ENCODE data around the gene EPN1. TPM values are rescaled to one million over a fixed set of nuclear protein-coding genes. Genes with fewer than 3 reads are reported as not detected.

EPN1 gene
- total RNA-seq, 4 donors from 2014 or later: 121 to 242 (median 185) TPM

DNA sequence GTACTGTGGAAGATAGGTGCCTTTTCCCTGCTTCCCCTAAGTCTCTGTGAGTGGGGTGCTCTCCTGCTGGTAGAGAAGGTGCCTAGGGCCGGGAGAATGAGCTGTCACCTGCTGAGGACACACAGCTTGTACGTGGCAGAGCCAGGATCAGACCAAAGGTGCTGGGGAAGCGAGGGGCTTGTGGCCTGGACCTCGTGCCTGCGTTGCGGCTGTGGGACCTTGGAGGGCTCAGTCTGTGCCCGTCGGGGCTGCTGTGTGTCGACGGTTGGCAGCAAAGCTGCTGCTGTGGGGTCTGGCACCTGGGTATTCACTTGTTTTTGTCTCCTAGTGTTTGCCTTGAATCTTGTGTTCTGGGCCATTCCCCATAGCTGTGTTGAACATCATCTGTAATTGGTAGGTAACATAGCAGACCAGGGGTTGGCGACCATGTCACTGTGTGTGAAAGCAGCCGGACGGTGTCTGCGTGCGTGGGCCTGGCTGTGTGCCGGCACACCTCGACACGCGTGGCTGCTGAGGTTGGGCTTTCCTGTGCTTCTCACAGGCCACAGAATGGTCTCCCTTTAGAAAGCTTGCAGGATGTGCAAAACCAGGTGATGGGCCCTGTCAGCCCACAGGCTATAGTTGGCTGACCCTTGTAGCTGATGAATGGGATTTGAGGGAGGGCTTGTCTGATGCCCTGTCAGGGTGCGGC is 11.0 kb upstream of the EPN1 start:
- H3K27me3 ChIP-seq: no peaks in the 10 kb centered on the region
- no peak for DNase-seq
- H3K4me1 ChIP-seq: peaks cover under 1 to 10% (median 6%) of the 10 kb centered on the region in 4 donors
- intact Hi-C loops (cut with DNase I; ENCODE audit: low total_unique reads): no loop called here
- 88 to 100% methylated on average over 4 to 20 of the region's 20 CpGs for WGBS, 2 donors (ENCODE audit: low coverage in 1 of 2)
- in situ Hi-C loops (cut with MboI; ENCODE audit: low pct_ligation_motif_present in 1 of 4, low pct_unique_long_range_greater_than_20kb in 1 of 4, low sequenced_read_pairs in 3 of 4): no loop called here
- H3K4me3 ChIP-seq: no peak overlapping the region
- H3K36me3 ChIP-seq: peaks cover 0 to 62% (median 30%) of the 10 kb centered on the region in 4 donors
- no peak overlapping the region for H3K27ac ChIP-seq
- H3K9me3 ChIP-seq: no peaks in the 10 kb centered on the region
- TF ChIP-seq, protein P1, sequence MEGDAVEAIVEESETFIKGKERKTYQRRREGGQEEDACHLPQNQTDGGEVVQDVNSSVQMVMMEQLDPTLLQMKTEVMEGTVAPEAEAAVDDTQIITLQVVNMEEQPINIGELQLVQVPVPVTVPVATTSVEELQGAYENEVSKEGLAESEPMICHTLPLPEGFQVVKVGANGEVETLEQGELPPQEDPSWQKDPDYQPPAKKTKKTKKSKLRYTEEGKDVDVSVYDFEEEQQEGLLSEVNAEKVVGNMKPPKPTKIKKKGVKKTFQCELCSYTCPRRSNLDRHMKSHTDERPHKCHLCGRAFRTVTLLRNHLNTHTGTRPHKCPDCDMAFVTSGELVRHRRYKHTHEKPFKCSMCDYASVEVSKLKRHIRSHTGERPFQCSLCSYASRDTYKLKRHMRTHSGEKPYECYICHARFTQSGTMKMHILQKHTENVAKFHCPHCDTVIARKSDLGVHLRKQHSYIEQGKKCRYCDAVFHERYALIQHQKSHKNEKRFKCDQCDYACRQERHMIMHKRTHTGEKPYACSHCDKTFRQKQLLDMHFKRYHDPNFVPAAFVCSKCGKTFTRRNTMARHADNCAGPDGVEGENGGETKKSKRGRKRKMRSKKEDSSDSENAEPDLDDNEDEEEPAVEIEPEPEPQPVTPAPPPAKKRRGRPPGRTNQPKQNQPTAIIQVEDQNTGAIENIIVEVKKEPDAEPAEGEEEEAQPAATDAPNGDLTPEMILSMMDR (IDR thresholded peaks at IDR 0.05): no peak
- no peak for TF ChIP-seq POLR2AphosphoS5 (IDR thresholded peaks at IDR 0.05)

DNA sequence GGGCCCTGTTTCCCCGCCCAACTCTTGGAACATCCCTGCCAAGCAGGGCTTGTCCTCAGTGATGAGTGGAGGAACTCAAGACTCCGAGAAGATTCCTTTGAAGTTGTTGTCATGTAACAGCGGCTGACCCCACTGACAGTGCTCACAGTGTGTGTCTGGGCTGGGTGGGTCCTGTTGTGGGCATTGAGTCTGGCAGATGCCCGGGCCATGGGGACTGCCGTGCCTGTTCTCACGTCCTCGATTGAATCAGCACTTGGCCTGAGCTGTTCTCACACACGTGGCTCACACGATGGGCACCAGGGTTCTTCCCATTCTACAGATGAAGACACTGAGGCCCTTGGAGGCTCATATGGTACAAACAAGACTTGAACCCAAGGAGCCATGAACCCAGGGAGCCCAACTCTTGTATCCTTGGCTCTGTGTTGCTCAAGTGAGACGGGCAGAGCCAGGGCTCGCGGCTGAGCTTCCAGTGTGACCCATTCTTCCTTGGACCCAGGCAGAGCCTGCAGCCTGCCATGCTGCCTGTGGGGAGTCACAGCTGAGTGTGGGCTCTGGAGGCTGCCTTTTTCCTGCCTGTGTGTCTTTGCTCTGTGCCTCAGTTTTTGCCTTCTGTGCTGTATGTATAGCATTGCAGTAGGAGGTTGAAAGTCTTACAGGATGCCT is 8.6 kb upstream of the EPN1 start:
- Histone ChIP-seq H3K27ac (no peak overlapping the region), H3K4me3 (no peak overlapping the region), H3K4me1 (peaks cover 0 to 5% (median 1%) of the 10 kb centered on the region in 4 donors), H3K27me3 (no peaks in the 10 kb centered on the region), H3K9me3 (no peaks in the 10 kb centered on the region), H3K36me3 (peaks cover 0 to 68% (median 35%) of the 10 kb centered on the region in 4 donors)
- WGBS, 2 donors (ENCODE audit: low coverage in 1 of 2): 87% methylated on average over 12 of the region's 12 CpGs; no CpG with 5 or more reads in 1 of the 2 donors
- in situ Hi-C loops (cut with MboI; ENCODE audit: low pct_ligation_motif_present in 1 of 4, low pct_unique_long_range_greater_than_20kb in 1 of 4, low sequenced_read_pairs in 3 of 4) (no loop called here), intact Hi-C loops (cut with DNase I; ENCODE audit: low total_unique reads) (no loop called here)
- no peak for DNase-seq
- TF ChIP-seq POLR2AphosphoS5 (IDR thresholded peaks at IDR 0.05) (no peak), EP300 (IDR thresholded peaks at IDR 0.05; ENCODE audit: low read depth) (no peak), POLR2A (IDR thresholded peaks at IDR 0.05) (no peak)
- TF ChIP-seq, protein P1 (IDR thresholded peaks at IDR 0.05): no peak

DNA sequence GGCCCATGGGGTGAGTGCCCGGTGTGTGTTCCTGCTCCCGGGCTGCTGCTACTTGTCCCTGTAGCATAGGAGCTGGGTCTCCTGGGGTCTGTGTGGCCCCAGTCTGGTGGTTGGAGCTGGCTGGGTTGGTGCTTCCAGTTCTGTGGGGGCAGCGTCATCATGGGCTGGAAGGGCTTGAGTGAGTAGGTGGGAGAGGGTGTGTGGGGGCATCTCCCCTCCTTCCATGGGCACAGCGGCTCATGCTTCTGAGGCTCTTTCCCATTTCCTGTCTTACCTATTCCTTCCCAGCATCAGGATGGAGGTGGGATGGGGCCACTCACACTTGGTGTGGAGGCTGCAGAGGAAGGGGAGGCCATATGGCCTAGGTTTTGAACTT is 8.0 kb upstream of the EPN1 start:
- WGBS, 2 donors (ENCODE audit: low coverage in 1 of 2): 92% methylated on average over 4 of the region's 4 CpGs; no CpG with 5 or more reads in 1 of the 2 donors
- Histone ChIP-seq H3K27ac (no peak overlapping the region), H3K4me3 (no peak overlapping the region), H3K4me1 (peaks cover 0 to 5% (median 1%) of the 10 kb centered on the region in 4 donors), H3K36me3 (peaks cover 0 to 63% (median 33%) of the 10 kb centered on the region in 4 donors), H3K9me3 (no peaks in the 10 kb centered on the region), H3K27me3 (no peaks in the 10 kb centered on the region)
- in situ Hi-C loops (cut with MboI; ENCODE audit: low pct_ligation_motif_present in 1 of 4, low pct_unique_long_range_greater_than_20kb in 1 of 4, low sequenced_read_pairs in 3 of 4): no loop called here
- intact Hi-C loops (cut with DNase I; ENCODE audit: low total_unique reads): no loop called here
- TF ChIP-seq, protein P1 (IDR thresholded peaks at IDR 0.05): no peak
- TF ChIP-seq EP300 (IDR thresholded peaks at IDR 0.05; ENCODE audit: low read depth): no peak
- no peak for DNase-seq

DNA sequence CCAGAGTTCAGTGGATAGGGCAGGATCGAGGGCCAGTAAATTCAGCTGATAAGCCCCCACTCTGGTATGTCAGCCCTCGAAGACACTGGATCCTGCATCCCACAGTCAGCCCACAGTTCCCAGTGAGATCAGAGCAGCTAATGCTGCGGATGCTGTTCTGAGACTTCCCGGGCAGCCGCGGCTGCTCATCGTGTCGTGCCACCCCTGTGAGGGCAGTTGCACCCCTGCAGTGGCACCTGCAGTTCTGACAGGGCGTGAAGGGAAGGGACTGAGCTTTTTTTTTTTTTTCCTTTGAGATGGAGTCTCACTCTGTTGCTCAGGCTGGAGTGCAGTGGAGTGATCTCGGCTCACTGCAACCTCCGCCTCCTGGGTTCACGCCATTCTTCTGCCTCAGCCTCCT is 7.5 kb upstream of the EPN1 start:
- Histone ChIP-seq H3K4me1 (peaks cover 0 to 5% (median 1%) of the 10 kb centered on the region in 4 donors), H3K36me3 (peaks cover 0 to 58% (median 31%) of the 10 kb centered on the region in 4 donors), H3K4me3 (no peak overlapping the region), H3K27me3 (no peaks in the 10 kb centered on the region), H3K27ac (no peak overlapping the region), H3K9me3 (no peaks in the 10 kb centered on the region)
- TF ChIP-seq POLR2A (IDR thresholded peaks at IDR 0.05) (no peak), EP300 (IDR thresholded peaks at IDR 0.05; ENCODE audit: low read depth) (no peak), POLR2AphosphoS5 (IDR thresholded peaks at IDR 0.05) (no peak)
- TF ChIP-seq, protein P1 (IDR thresholded peaks at IDR 0.05): no peak
- 86 to 94% methylated on average over 3 to 12 of the region's 12 CpGs for WGBS, 2 donors (ENCODE audit: low coverage in 1 of 2)
- intact Hi-C loops (cut with DNase I; ENCODE audit: low total_unique reads) (no loop called here), in situ Hi-C loops (cut with MboI; ENCODE audit: low pct_ligation_motif_present in 1 of 4, low pct_unique_long_range_greater_than_20kb in 1 of 4, low sequenced_read_pairs in 3 of 4) (no loop called here)
- no peak for DNase-seq

All from transverse colon (tissue), 4 donors.